Adrenal gland (tissue), 12 donors: Measurements from ENCODE around the gene FN3K. TPM values are rescaled to one million over a fixed set of nuclear protein-coding genes. Genes with fewer than 3 reads are reported as not detected.

Experiments
- DNase-seq, 7 donors: peaks; one replicate each; pipeline ENCODE4 v3.0.0-alpha.2; 2019 to 2020
- H3K27ac ChIP-seq, 5 donors: fragments of 200-600 bp; sonication (generic) in 4 of 5; 1 replicate in 3 of 5; 2 replicates in 2 of 5; pipeline versions ENCODE4 v1.5.1 to v1.8.0; 2016 to 2020; ENCODE audit warnings: mild to moderate bottlenecking in 1 of 5
- H3K27me3 ChIP-seq: fragments of 200-600 bp; 2 replicates; pipeline ENCODE4 v1.8.0; 2021
- H3K36me3 ChIP-seq, 2 donors: fragments of 200-600 bp; replicated peaks in 1 of 2; 1 replicate in 1 of 2; 2 replicates in 1 of 2; pipeline versions ENCODE4 v1.5.1 to v1.8.0; 2018 to 2022
- H3K4me1 ChIP-seq, 2 donors: fragments of 200-600 bp; replicated peaks in 1 of 2; 1 replicate in 1 of 2; 2 replicates in 1 of 2; pipeline versions ENCODE4 v1.5.1 to v1.8.0; 2018 to 2021
- H3K4me3 ChIP-seq, 4 donors: fragments of 200-600 bp; sonication (generic) in 3 of 4; one replicate each; pipeline ENCODE4 v1.5.1; 2016 to 2018
- H3K9me3 ChIP-seq, 3 donors: fragments of 200-600 bp; sonication (generic) in 1 of 3; replicated peaks in 1 of 3; 1 replicate in 2 of 3; 2 replicates in 1 of 3; pipeline versions ENCODE4 v1.5.1 to v1.8.0; 2016 to 2021
- POLR2A ChIP-seq, 2 donors: fragments of 450-650 bp; IDR thresholded peaks; one replicate each; pipeline ENCODE4 v1.6.1; 2017; ENCODE audit warnings: antibody characterized with exemption in 2 of 2, mild to moderate bottlenecking in 2 of 2, moderate library complexity in 1 of 2
- WGBS, 4 donors: extraction: QIAGEN DNeasy Blood & Tissue Kit in 2 of 4; methylation state at CpG; one replicate each; pipeline versions ENCODE4 v1.1.5 to v1.1.7; 2013 to 2017; 5-methylcytosine and 5-hydroxymethylcytosine counted together
- intact Hi-C, 2 donors: fragments of 100-400 bp; cut with DNase I; formaldehyde crosslinking; loops; one replicate each; pipeline versions ENCODE4 v1.14.1 to v1.15.0; 2022 to 2023
- polyA plus RNA-seq, 3 donors: library from polyadenylated mRNA; stranded (reverse); fragments of 200-250 nt in 2 of 3; fragments of 350-450 nt in 1 of 3; fragmentation: Illumina TruSeq in 1 of 3; extraction: RNeasy Lipid Tissue Mini Kit (QIAGEN cat#74804) in 1 of 3; gene quantifications; one replicate each; pipeline ENCODE4 v1.2.3, GENCODE V29; 2013 to 2014
- total RNA-seq, 9 donors: library from RNA; depleted of rRNA in 4 of 9; stranded (reverse); fragments of >200 nt in 4 of 9; fragments of 120-200 nt in 1 of 9; fragmentation: NEBNext Ultra II Directional in 1 of 9; extraction: Animal tissue kit (Norgen Biotek cat#: 25700) in 1 of 9; gene quantifications; one replicate each; pipeline versions ENCODE4 v1.1.0 to v1.2.4, GENCODE V29; 2013 to 2023
- TF ChIP-seq, protein P1 (sequence below), 6 experiments: fragments of 450-650 bp in 4 of 6; fragments of 200-600 bp in 2 of 6; sonication (generic) in 1 of 6; IDR thresholded peaks; 1 replicate in 5 of 6; 2 replicates in 1 of 6; pipeline versions ENCODE4 v1.5.1 to v1.8.0; 2016 to 2021; ENCODE audit warnings: antibody characterized with exemption in 6 of 6, mild to moderate bottlenecking in 2 of 6, moderate library complexity in 1 of 6
- donor health status: healthy with polysubstance abuse.
- donor health status: Bipolar disorder and iron deficiency.
- donor health status: DM: yes; HTN: yes; CAD: no.
- donor health status: DM: no; HTN: no; CAD: no.
- donor health status: DM: no; HTN: no; CAD: no.
- donor health status: DM: yes; HTN: yes; CAD: no.

Gene FN3K
- total and polyA plus RNA-seq, 12 donors, result 16.0 to 136 (median 40.8) TPM

DNA sequence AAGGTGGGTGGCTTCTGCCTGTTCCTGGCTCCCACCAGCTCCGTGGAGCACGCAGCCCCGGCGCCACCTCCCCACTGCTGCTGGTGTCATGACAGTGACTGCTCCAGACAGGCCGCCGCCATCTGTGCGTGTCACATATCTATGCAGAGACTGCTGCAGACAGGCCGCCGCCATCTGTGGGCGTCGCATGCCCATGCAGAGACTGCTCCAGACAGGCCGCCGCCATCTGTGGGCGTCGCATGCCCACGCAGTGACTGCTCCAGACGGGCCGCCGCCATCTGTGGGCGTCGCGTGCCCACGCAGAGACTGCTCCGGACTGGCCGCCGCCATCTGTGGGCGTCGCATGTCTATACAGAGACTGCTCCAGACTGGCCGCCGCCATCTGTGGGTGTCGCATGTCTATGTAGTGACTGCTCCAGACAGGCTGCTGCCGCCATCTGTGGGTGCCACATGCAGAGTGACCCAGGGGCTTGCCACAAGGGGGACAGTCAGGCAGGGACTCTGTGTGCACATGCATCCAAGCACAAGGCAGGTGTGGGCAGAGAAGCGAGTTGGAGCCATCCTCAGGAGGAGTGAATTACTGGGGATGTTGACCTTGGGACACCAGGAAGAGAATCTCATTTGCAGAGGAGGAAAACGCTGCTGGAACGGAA, 22.2 kb upstream of the FN3K start:
- Histone ChIP-seq H3K9me3 (no peaks in the 10 kb centered on the region), H3K27me3 (no peaks in the 10 kb centered on the region), H3K4me3 (no peak overlapping the region), H3K4me1 (peaks cover 9 to 17% of the 10 kb centered on the region in 2 donors), H3K36me3 (no peaks in the 10 kb centered on the region), H3K27ac (no peak overlapping the region)
- no peak for TF ChIP-seq POLR2A (IDR thresholded peaks at IDR 0.05)
- TF ChIP-seq, protein P1, sequence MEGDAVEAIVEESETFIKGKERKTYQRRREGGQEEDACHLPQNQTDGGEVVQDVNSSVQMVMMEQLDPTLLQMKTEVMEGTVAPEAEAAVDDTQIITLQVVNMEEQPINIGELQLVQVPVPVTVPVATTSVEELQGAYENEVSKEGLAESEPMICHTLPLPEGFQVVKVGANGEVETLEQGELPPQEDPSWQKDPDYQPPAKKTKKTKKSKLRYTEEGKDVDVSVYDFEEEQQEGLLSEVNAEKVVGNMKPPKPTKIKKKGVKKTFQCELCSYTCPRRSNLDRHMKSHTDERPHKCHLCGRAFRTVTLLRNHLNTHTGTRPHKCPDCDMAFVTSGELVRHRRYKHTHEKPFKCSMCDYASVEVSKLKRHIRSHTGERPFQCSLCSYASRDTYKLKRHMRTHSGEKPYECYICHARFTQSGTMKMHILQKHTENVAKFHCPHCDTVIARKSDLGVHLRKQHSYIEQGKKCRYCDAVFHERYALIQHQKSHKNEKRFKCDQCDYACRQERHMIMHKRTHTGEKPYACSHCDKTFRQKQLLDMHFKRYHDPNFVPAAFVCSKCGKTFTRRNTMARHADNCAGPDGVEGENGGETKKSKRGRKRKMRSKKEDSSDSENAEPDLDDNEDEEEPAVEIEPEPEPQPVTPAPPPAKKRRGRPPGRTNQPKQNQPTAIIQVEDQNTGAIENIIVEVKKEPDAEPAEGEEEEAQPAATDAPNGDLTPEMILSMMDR (IDR thresholded peaks at IDR 0.05), result no peak
- DNase-seq, result peak in 1 of 7 donors; percentile 18
- WGBS, 4 donors, result 82 to 88% (median 85%) methylated on average over 14 to 35 of the region's 35 CpGs
- intact Hi-C loops, result loop anchor here in 1 of 2 donors (10.0 kb wide), 1 partner anchor 88 kb away; no protein-coding TSS in a partner anchor

- H3K27ac ChIP-seq, result peak within 1 kb of the TSS in 4 of 5 donors; percentile 40 to 66 (median 56)
Measured at GRCh38 chr17:82716203-82717010, 19.0 kb upstream of the FN3K start, which contains the start of gene FN3KRP. TSS of gene FN3KRP (plus strand) at chr17:82716706. CDS start at chr17:82716756, 50 bp downstream.

DNA sequence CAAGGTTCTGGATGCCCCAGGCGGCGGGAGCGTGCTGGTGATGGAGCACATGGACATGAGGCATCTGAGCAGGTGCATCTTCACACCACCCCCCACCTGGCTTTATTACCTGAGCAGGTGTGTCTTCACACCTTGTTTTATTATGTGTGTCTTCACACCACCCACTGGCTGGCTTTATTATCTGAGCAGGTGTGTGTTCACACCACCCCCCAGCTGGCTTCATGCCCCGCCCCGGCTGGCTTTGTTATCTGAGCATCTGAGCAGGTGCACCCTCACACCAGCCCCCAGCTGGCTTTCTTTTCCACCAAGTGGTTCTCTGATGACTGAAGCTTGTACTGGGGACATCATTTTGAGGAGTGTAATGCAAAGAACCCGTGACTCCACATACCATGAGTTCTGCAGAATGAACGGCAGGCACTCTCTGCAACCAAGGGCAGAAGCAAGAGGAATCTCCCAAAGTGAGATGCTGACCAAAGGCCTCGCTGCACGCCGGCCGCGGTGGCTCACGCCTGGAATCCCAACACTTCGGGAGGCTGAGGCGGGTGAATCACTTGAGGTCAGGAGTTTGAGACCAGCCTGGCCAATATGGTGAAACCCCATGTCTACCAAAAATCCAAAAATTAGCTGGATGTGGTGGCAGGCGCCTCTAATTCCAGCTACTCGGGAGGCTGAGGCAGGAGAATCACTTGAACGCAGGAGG, 16.3 kb upstream of the FN3K start:
- no peak overlapping the region for H3K27ac ChIP-seq
- peaks cover 0 to 35% of the 10 kb centered on the region in 2 donors for H3K36me3 ChIP-seq
- 92 to 96% (median 96%) methylated on average over 16 to 18 of the region's 18 CpGs for WGBS, 4 donors
- peaks cover 9 to 18% of the 10 kb centered on the region in 2 donors for H3K4me1 ChIP-seq
- H3K9me3 ChIP-seq, result no peaks in the 10 kb centered on the region
- DNase-seq, result no peak
- intact Hi-C loops, result loop anchor here in 1 of 2 donors (10.0 kb wide), 1 partner anchor 94 kb away; no protein-coding TSS in a partner anchor
- no peaks in the 10 kb centered on the region for H3K27me3 ChIP-seq
- H3K4me3 ChIP-seq, result no peak overlapping the region
- no peak for TF ChIP-seq POLR2A (IDR thresholded peaks at IDR 0.05)

More at GRCh38 chr17:82716203-82717010, 19.0 kb upstream of the FN3K start, which contains the start of gene FN3KRP:
- peaks cover 0 to 21% of the 10 kb centered on the region in 2 donors for H3K36me3 ChIP-seq
- intact Hi-C loops, result loop anchor here in 1 of 2 donors (10.0 kb wide), 1 partner anchor 92 kb away; no protein-coding TSS in a partner anchor
- peaks cover 9 to 18% of the 10 kb centered on the region in 2 donors for H3K4me1 ChIP-seq
- H3K9me3 ChIP-seq, result no peaks in the 10 kb centered on the region
- H3K27me3 ChIP-seq, result no peaks in the 10 kb centered on the region
- 0 to 1% (median 0%) methylated on average over 3 to 75 of the region's 75 CpGs for WGBS, 4 donors
- H3K4me3 ChIP-seq, result peak within 1 kb of the TSS; percentile 25 to 73 (median 64)
- DNase-seq, result peak; percentile 89 to 98 (median 96)
- TF ChIP-seq POLR2A (IDR thresholded peaks at IDR 0.05), result peak; percentile 35 to 57
- TF ChIP-seq, protein P1 (IDR thresholded peaks at IDR 0.05), result no peak

- TF ChIP-seq POLR2A (IDR thresholded peaks at IDR 0.05), result no peak
- TF ChIP-seq, protein P1 (IDR thresholded peaks at IDR 0.05), result no peak
- DNase-seq, result no peak
- no peak overlapping the region for H3K4me3 ChIP-seq
- H3K27me3 ChIP-seq, result no peaks in the 10 kb centered on the region
- no peaks in the 10 kb centered on the region for H3K9me3 ChIP-seq
- WGBS, 4 donors, result 91 to 95% (median 92%) methylated on average over 19 of the region's 19 CpGs
- H3K36me3 ChIP-seq, result peaks cover 0 to 35% of the 10 kb centered on the region in 2 donors
- intact Hi-C loops, result no loop called here
- H3K27ac ChIP-seq, result no peak overlapping the region
- H3K4me1 ChIP-seq, result peaks cover 9 to 18% of the 10 kb centered on the region in 2 donors
Measured at GRCh38 chr17:82720204-82720603, 15.2 kb upstream of the FN3K start.
